HepG2 (cell line): ENCODE data around the gene PPP1R13B. TPM values are rescaled to one million over a fixed set of nuclear protein-coding genes. Genes with fewer than 3 reads are reported as not detected.

ENCODE experiments used
- ASH2L ChIP-seq: fragments of 300-600, 200-600 bp; sonication (generic); IDR thresholded peaks from 2 replicates; pipeline ENCODE4 v1.7.0; 2017; ENCODE audit warnings: low read depth, mild to moderate bottlenecking, moderate library complexity, mixed read lengths, low read length; ENCODE audit not compliant: insufficient read length
- ZNF235 ChIP-seq: sonication (generic); formaldehyde crosslinking; IDR thresholded peaks from 2 replicates; pipeline ENCODE4 v1.8.1; 2023; ENCODE audit warnings: mild to moderate bottlenecking, missing genetic modification reagents, borderline replicate concordance
- ZNF460 ChIP-seq: sonication (generic); formaldehyde crosslinking; IDR thresholded peaks from 2 replicates; pipeline ENCODE4 v1.5.1; 2020; ENCODE audit warnings: missing genetic modification reagents, mild to moderate bottlenecking, borderline replicate concordance
- ZSCAN30 ChIP-seq: sonication (generic); formaldehyde crosslinking; IDR thresholded peaks from 2 replicates; pipeline ENCODE4 v1.5.0; 2020; ENCODE audit warnings: mild to moderate bottlenecking, missing genetic modification reagents
- polyA plus RNA-seq, 8 experiments: library from polyadenylated mRNA; depleted of rRNA in 3 of 8; stranded (reverse) in 7 of 8; unstranded in 1 of 8; fragments of >200 nt; fragmentation: Illumina TruSeq in 4 of 8; extraction: Trizol in 4 of 8; gene quantifications; 2 replicates each; pipeline versions ENCODE4 v1.2.1 to v1.2.3, GENCODE V29; 2011 to 2016; ENCODE audit warnings: low read depth in 4 of 8, missing spikeins in 1 of 8, mixed read lengths in 1 of 8; ENCODE audit not compliant: insufficient read depth in 1 of 8
- total RNA-seq, 5 experiments: library from RNA; depleted of rRNA; stranded (reverse); fragments of >200 nt; fragmentation: Illumina TruSeq; extraction: Trizol; gene quantifications; 2 replicates each; pipeline ENCODE4 v1.2.3, GENCODE V29; 2016; ENCODE audit warnings: low read depth in 1 of 5
- TF ChIP-seq, protein P1 (sequence below), 2 experiments: IDR thresholded peaks; 2 replicates each; pipeline ENCODE4 v1.6.1; 2011 to 2012; ENCODE audit warnings: low read length in 2 of 2, borderline replicate concordance in 1 of 2, low read depth in 1 of 2, mild to moderate bottlenecking in 1 of 2, moderate library complexity in 1 of 2
- TF ChIP-seq, protein P2 (sequence below): sonication (generic); formaldehyde crosslinking; IDR thresholded peaks from 2 replicates; pipeline ENCODE4 v1.9.0; 2021; ENCODE audit warnings: mild to moderate bottlenecking, missing genetic modification reagents

PPP1R13B gene
- total and polyA plus RNA-seq, 2 of the 13 experiments (the other 11 are each of a cell fraction or from before 2014, with no cell fraction given) = 4.6 to 9.4 TPM

DNA sequence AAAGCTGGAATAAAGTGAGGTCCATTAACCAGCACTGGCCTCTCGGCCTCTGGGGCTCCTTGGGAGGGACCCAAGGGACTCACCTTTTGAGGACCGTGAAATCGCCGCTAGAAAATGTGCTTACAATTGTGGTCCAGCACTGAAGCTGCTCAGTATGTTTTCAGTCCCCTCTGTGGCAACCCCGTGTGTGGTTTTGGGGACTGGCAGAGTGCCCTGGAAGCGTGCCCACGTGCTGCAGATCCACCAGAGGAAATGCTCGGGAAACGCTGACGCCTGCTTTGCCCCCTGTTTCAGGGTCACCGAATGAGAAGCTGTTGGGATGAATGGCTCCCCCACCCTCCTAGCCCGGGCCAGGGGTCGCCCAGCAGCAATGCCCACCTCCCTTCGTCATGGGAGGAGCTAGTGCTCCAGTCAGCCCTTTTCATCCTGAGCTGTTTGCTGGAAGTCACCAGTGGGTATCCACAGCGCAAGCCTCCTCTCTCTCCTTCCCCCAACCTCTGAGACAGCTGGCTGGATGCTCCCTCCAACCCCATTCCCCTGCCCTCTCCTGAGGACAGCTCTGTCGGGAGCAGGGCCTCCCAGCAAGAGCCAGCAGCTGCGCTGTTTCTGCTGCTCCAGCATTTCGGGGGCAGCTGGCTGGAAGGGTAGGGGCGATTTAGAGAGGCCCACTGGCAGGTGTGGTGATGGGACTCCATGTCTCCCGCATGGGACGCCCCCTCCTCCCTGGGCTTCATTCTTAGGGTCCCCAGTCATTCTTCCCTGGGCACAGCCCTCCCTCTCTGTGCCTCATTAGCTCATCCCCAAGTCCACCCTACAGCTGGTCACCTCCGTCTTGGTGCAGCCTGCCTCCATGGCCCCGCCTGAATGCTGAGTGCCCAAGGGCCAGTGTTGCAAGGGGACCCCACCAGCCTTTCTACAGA, 33.2 kb upstream of the PPP1R13B start (continued):
- no peak; the same call in 1 of the 2 replicates for TF ChIP-seq ZNF235 (CRISPR knock-in tag)
- TF ChIP-seq, protein P1, sequence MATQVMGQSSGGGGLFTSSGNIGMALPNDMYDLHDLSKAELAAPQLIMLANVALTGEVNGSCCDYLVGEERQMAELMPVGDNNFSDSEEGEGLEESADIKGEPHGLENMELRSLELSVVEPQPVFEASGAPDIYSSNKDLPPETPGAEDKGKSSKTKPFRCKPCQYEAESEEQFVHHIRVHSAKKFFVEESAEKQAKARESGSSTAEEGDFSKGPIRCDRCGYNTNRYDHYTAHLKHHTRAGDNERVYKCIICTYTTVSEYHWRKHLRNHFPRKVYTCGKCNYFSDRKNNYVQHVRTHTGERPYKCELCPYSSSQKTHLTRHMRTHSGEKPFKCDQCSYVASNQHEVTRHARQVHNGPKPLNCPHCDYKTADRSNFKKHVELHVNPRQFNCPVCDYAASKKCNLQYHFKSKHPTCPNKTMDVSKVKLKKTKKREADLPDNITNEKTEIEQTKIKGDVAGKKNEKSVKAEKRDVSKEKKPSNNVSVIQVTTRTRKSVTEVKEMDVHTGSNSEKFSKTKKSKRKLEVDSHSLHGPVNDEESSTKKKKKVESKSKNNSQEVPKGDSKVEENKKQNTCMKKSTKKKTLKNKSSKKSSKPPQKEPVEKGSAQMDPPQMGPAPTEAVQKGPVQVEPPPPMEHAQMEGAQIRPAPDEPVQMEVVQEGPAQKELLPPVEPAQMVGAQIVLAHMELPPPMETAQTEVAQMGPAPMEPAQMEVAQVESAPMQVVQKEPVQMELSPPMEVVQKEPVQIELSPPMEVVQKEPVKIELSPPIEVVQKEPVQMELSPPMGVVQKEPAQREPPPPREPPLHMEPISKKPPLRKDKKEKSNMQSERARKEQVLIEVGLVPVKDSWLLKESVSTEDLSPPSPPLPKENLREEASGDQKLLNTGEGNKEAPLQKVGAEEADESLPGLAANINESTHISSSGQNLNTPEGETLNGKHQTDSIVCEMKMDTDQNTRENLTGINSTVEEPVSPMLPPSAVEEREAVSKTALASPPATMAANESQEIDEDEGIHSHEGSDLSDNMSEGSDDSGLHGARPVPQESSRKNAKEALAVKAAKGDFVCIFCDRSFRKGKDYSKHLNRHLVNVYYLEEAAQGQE (IDR thresholded peaks at IDR 0.05; ENCODE audit: borderline replicate concordance in 1 of 2, low read depth in 1 of 2, low read length in 2 of 2) = no peak
- TF ChIP-seq ZSCAN30 (CRISPR knock-in tag) = peak; percentile 92; the same call in 1 of the 2 replicates
- TF ChIP-seq, protein P2, sequence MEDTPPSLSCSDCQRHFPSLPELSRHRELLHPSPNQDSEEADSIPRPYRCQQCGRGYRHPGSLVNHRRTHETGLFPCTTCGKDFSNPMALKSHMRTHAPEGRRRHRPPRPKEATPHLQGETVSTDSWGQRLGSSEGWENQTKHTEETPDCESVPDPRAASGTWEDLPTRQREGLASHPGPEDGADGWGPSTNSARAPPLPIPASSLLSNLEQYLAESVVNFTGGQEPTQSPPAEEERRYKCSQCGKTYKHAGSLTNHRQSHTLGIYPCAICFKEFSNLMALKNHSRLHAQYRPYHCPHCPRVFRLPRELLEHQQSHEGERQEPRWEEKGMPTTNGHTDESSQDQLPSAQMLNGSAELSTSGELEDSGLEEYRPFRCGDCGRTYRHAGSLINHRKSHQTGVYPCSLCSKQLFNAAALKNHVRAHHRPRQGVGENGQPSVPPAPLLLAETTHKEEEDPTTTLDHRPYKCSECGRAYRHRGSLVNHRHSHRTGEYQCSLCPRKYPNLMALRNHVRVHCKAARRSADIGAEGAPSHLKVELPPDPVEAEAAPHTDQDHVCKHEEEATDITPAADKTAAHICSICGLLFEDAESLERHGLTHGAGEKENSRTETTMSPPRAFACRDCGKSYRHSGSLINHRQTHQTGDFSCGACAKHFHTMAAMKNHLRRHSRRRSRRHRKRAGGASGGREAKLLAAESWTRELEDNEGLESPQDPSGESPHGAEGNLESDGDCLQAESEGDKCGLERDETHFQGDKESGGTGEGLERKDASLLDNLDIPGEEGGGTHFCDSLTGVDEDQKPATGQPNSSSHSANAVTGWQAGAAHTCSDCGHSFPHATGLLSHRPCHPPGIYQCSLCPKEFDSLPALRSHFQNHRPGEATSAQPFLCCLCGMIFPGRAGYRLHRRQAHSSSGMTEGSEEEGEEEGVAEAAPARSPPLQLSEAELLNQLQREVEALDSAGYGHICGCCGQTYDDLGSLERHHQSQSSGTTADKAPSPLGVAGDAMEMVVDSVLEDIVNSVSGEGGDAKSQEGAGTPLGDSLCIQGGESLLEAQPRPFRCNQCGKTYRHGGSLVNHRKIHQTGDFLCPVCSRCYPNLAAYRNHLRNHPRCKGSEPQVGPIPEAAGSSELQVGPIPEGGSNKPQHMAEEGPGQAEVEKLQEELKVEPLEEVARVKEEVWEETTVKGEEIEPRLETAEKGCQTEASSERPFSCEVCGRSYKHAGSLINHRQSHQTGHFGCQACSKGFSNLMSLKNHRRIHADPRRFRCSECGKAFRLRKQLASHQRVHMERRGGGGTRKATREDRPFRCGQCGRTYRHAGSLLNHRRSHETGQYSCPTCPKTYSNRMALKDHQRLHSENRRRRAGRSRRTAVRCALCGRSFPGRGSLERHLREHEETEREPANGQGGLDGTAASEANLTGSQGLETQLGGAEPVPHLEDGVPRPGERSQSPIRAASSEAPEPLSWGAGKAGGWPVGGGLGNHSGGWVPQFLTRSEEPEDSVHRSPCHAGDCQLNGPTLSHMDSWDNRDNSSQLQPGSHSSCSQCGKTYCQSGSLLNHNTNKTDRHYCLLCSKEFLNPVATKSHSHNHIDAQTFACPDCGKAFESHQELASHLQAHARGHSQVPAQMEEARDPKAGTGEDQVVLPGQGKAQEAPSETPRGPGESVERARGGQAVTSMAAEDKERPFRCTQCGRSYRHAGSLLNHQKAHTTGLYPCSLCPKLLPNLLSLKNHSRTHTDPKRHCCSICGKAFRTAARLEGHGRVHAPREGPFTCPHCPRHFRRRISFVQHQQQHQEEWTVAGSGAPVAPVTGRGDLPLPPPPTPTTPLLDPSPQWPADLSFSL (CRISPR knock-in tag) = no peak
- TF ChIP-seq ZNF460 = no peak
- peak; percentile 7 for TF ChIP-seq ASH2L
